Nephron progenitor cell (in vitro differentiated cells): ENCODE results near the gene AQP6.
A peak's percentile ranks its signal among the peaks of the same experiment; 100 is the strongest.

ENCODE experiments used
- DNase-seq: peaks from one replicate; pipeline ENCODE4 v3.0.0; 2021
- H3K27ac Mint-ChIP-seq: 2 replicates; pipeline ENCODE4 v1.8.0; 2021; ENCODE audit warnings: mild to moderate bottlenecking, moderate library complexity, mixed read lengths
- H3K27me3 Mint-ChIP-seq: 2 replicates; pipeline ENCODE4 v1.8.0; 2021; ENCODE audit warnings: mild to moderate bottlenecking, low read depth, mixed read lengths; ENCODE audit not compliant: poor library complexity
- H3K36me3 Mint-ChIP-seq: 2 replicates; pipeline ENCODE4 v1.8.0; 2021; ENCODE audit warnings: low read depth, mixed read lengths
- H3K4me1 Mint-ChIP-seq: 2 replicates; pipeline ENCODE4 v1.8.0; 2021; ENCODE audit warnings: mixed read lengths
- H3K4me3 Mint-ChIP-seq: 2 replicates; pipeline ENCODE4 v1.8.0; 2021; ENCODE audit warnings: mild to moderate bottlenecking, moderate library complexity, mixed read lengths
- H3K9me3 Mint-ChIP-seq: 2 replicates; pipeline ENCODE4 v1.8.0; 2021; ENCODE audit warnings: mild to moderate bottlenecking, moderate library complexity, mixed read lengths
- CTCF ChIP-seq: fragments of 200-600 bp; sonication (generic); IDR thresholded peaks from 2 replicates; pipeline ENCODE4 v1.5.0; 2021; ENCODE audit warnings: antibody characterized with exemption

The AQP6 gene

GRCh38 chr12:50016501-50017475, 44.0 kb downstream of the AQP6 start:
- no peak for TF ChIP-seq CTCF
- H3K27me3 Mint-ChIP-seq = no peaks in the 10 kb centered on the region
- no peaks in the 10 kb centered on the region for H3K9me3 Mint-ChIP-seq
- H3K4me3 Mint-ChIP-seq = no peak overlapping the region
- H3K4me1 Mint-ChIP-seq = peaks cover 11% of the 10 kb centered on the region
- peak overlapping the region; percentile 11 for H3K27ac Mint-ChIP-seq
- peaks cover 27% of the 10 kb centered on the region for H3K36me3 Mint-ChIP-seq
- no peak for DNase-seq

- Mint-ChIP-seq H3K27ac (no peak overlapping the region), H3K9me3 (no peaks in the 10 kb centered on the region), H3K4me1 (peaks cover 15% of the 10 kb centered on the region), H3K4me3 (no peak overlapping the region), H3K27me3 (no peaks in the 10 kb centered on the region), H3K36me3 (peaks cover 29% of the 10 kb centered on the region)
- no peak for DNase-seq
- TF ChIP-seq CTCF = no peak
Observed at GRCh38 chr12:50017641-50018040, 44.9 kb downstream of the AQP6 start.

GRCh38 chr12:50018154-50018553, 45.4 kb downstream of the AQP6 start:
- no peak for TF ChIP-seq CTCF
- H3K27me3 Mint-ChIP-seq = no peaks in the 10 kb centered on the region
- DNase-seq = no peak
- H3K9me3 Mint-ChIP-seq = no peaks in the 10 kb centered on the region
- peaks cover 32% of the 10 kb centered on the region for H3K36me3 Mint-ChIP-seq
- H3K4me3 Mint-ChIP-seq = no peak overlapping the region
- peaks cover 20% of the 10 kb centered on the region for H3K4me1 Mint-ChIP-seq
- H3K27ac Mint-ChIP-seq = no peak overlapping the region

GRCh38 chr12:50018968-50019367, 46.2 kb downstream of the AQP6 start:
- H3K27me3 Mint-ChIP-seq = no peaks in the 10 kb centered on the region
- H3K36me3 Mint-ChIP-seq = peaks cover 26% of the 10 kb centered on the region
- no peaks in the 10 kb centered on the region for H3K9me3 Mint-ChIP-seq
- no peak overlapping the region for H3K4me3 Mint-ChIP-seq
- peak overlapping the region; percentile 36 for H3K27ac Mint-ChIP-seq
- peaks cover 28% of the 10 kb centered on the region for H3K4me1 Mint-ChIP-seq
- no peak for TF ChIP-seq CTCF
- no peak for DNase-seq

- peaks cover 21% of the 10 kb centered on the region for H3K36me3 Mint-ChIP-seq
- H3K4me1 Mint-ChIP-seq = peaks cover 34% of the 10 kb centered on the region
- no peak overlapping the region for H3K27ac Mint-ChIP-seq
- H3K27me3 Mint-ChIP-seq = no peaks in the 10 kb centered on the region
- H3K9me3 Mint-ChIP-seq = no peaks in the 10 kb centered on the region
- TF ChIP-seq CTCF = no peak
- no peak for DNase-seq
- H3K4me3 Mint-ChIP-seq = no peak overlapping the region
Observed at GRCh38 chr12:50019524-50019923, 46.8 kb downstream of the AQP6 start.

- Mint-ChIP-seq H3K9me3 (no peaks in the 10 kb centered on the region), H3K4me3 (no peak overlapping the region), H3K36me3 (peaks cover 15% of the 10 kb centered on the region), H3K27ac (no peak overlapping the region), H3K4me1 (peaks cover 48% of the 10 kb centered on the region), H3K27me3 (no peaks in the 10 kb centered on the region)
- DNase-seq = no peak
- TF ChIP-seq CTCF = no peak
Observed at GRCh38 chr12:50021031-50021430, 48.3 kb downstream of the AQP6 start.
